ENCODE measurements around the gene BMF.

Gene BMF

GRCh38 chr15:40087068-40087810 lies 21.4 kb downstream of the BMF start:
- DNase-seq (ENCODE audit: low spot score) = no peak
- in situ Hi-C loops (cut with MboI; ENCODE audit: low pct_unique_long_range_greater_than_20kb, low sequenced_read_pairs, unreplicated experiment) = no loop called here
- no peak for TF ChIP-seq CTCF (IDR thresholded peaks at IDR 0.05; ENCODE audit: extremely low read depth, insufficient read depth, missing control alignments)

GRCh38 chr15:40085266-40085665 lies 23.4 kb downstream of the BMF start:
- in situ Hi-C loops (cut with MboI; ENCODE audit: low pct_unique_long_range_greater_than_20kb, low sequenced_read_pairs, unreplicated experiment) = no loop called here
- TF ChIP-seq CTCF (IDR thresholded peaks at IDR 0.05; ENCODE audit: extremely low read depth, insufficient read depth, missing control alignments) = no peak
- DNase-seq (ENCODE audit: low spot score) = no peak

- in situ Hi-C loops (cut with MboI; ENCODE audit: low pct_unique_long_range_greater_than_20kb, low sequenced_read_pairs, unreplicated experiment) = no loop called here
- no peak for TF ChIP-seq CTCF (IDR thresholded peaks at IDR 0.05; ENCODE audit: extremely low read depth, insufficient read depth, missing control alignments)
- DNase-seq (ENCODE audit: low spot score) = no peak
Measured at GRCh38 chr15:40084650-40085049, 24.0 kb downstream of the BMF start.

GRCh38 chr15:40082195-40082883 lies 26.3 kb downstream of the BMF start:
- TF ChIP-seq CTCF (IDR thresholded peaks at IDR 0.05; ENCODE audit: extremely low read depth, insufficient read depth, missing control alignments) = no peak
- DNase-seq (ENCODE audit: low spot score) = no peak
- in situ Hi-C loops (cut with MboI; ENCODE audit: low pct_unique_long_range_greater_than_20kb, low sequenced_read_pairs, unreplicated experiment) = no loop called here

GRCh38 chr15:40081691-40082194 lies 26.9 kb downstream of the BMF start:
- TF ChIP-seq CTCF (IDR thresholded peaks at IDR 0.05; ENCODE audit: extremely low read depth, insufficient read depth, missing control alignments) = no peak
- DNase-seq (ENCODE audit: low spot score) = no peak
- in situ Hi-C loops (cut with MboI; ENCODE audit: low pct_unique_long_range_greater_than_20kb, low sequenced_read_pairs, unreplicated experiment) = no loop called here

GRCh38 chr15:40080847-40081246 lies 27.8 kb downstream of the BMF start:
- TF ChIP-seq CTCF (IDR thresholded peaks at IDR 0.05; ENCODE audit: extremely low read depth, insufficient read depth, missing control alignments) = no peak
- DNase-seq (ENCODE audit: low spot score) = no peak
- in situ Hi-C loops (cut with MboI; ENCODE audit: low pct_unique_long_range_greater_than_20kb, low sequenced_read_pairs, unreplicated experiment) = no loop called here

All from GM13977 (cell line).